NCI-H1048 (cell line): ENCODE data around the gene LMOD3.

Experiments used
- DNase-seq: peaks from one replicate; lab custom pipeline; 2025; lab: John Stamatoyannopoulos, UW

The LMOD3 gene

GRCh38 chr3:69058180-69058946, 64.0 kb downstream of the LMOD3 start:
- DNase-seq, result no peak
